ENCODE data around the gene WDR91.

GRCh38 chr7:135158874-135159273, 52.5 kb downstream of the WDR91 start:
- no peak for TF ChIP-seq EZH2 (IDR thresholded peaks at IDR 0.05; ENCODE audit: insufficient read depth, low read length)
- no peak for TF ChIP-seq CTCF (IDR thresholded peaks at IDR 0.05; ENCODE audit: insufficient read depth, low read depth, low read length)

Data from astrocyte (in vitro differentiated cells and primary cell).